ENCODE data around the gene PELI1. TPM values are rescaled to one million over a fixed set of nuclear protein-coding genes. Genes with fewer than 3 reads are reported as not detected.

Gene PELI1
- polyA plus RNA-seq, 1 donor from 2014 or later = 34.9 TPM

GRCh38 chr2:64120928-64121327 lies 23.3 kb downstream of the PELI1 start:
- Histone ChIP-seq H3K27ac (ENCODE audit: low read length) (no peak overlapping the region), H3K9me2 (ENCODE audit: insufficient read depth, low read length) (no peaks in the 10 kb centered on the region), H2AFZ (ENCODE audit: low read depth, low read length) (no peak overlapping the region), H3K79me2 (replicated peaks; ENCODE audit: insufficient read depth, low read length) (peaks cover 52% of the 10 kb centered on the region), H3K9ac (ENCODE audit: low read length) (no peak overlapping the region), H4K20me1 (ENCODE audit: insufficient read depth) (no peaks in the 10 kb centered on the region), H3K27me3 (ENCODE audit: insufficient read depth, low read depth, low read length) (no peaks in the 10 kb centered on the region), H3K4me3 (ENCODE audit: low read length) (no peak overlapping the region), H3K36me3 (ENCODE audit: insufficient read depth, low read length) (no peaks in the 10 kb centered on the region), H3K9me3 (ENCODE audit: low read length) (no peaks in the 10 kb centered on the region), H3F3A (ENCODE audit: insufficient read depth, low read length, poor library complexity, severe bottlenecking) (no peaks in the 10 kb centered on the region), H3K4me2 (ENCODE audit: low read length) (no peak overlapping the region)
- TF ChIP-seq MXI1 (conservative IDR thresholded peaks at IDR 0.05; ENCODE audit: poor library complexity, severe bottlenecking) = no peak
- TF ChIP-seq CTCF (IDR thresholded peaks at IDR 0.05; ENCODE audit: poor library complexity, severe bottlenecking) = no peak
- no peak for TF ChIP-seq POLR2AphosphoS5 (IDR thresholded peaks at IDR 0.05)
- no peak for TF ChIP-seq EP300 (conservative IDR thresholded peaks at IDR 0.05; ENCODE audit: poor library complexity, severe bottlenecking)
- TF ChIP-seq TAF1 (IDR thresholded peaks at IDR 0.05; ENCODE audit: low read depth) = no peak
- TF ChIP-seq EZH2 (IDR thresholded peaks at IDR 0.05; ENCODE audit: borderline replicate concordance, insufficient read depth, low read length, poor library complexity, severe bottlenecking) = no peak
- no peak for TF ChIP-seq SMC3 (conservative IDR thresholded peaks at IDR 0.05; ENCODE audit: poor library complexity)
- TF ChIP-seq, protein P1, sequence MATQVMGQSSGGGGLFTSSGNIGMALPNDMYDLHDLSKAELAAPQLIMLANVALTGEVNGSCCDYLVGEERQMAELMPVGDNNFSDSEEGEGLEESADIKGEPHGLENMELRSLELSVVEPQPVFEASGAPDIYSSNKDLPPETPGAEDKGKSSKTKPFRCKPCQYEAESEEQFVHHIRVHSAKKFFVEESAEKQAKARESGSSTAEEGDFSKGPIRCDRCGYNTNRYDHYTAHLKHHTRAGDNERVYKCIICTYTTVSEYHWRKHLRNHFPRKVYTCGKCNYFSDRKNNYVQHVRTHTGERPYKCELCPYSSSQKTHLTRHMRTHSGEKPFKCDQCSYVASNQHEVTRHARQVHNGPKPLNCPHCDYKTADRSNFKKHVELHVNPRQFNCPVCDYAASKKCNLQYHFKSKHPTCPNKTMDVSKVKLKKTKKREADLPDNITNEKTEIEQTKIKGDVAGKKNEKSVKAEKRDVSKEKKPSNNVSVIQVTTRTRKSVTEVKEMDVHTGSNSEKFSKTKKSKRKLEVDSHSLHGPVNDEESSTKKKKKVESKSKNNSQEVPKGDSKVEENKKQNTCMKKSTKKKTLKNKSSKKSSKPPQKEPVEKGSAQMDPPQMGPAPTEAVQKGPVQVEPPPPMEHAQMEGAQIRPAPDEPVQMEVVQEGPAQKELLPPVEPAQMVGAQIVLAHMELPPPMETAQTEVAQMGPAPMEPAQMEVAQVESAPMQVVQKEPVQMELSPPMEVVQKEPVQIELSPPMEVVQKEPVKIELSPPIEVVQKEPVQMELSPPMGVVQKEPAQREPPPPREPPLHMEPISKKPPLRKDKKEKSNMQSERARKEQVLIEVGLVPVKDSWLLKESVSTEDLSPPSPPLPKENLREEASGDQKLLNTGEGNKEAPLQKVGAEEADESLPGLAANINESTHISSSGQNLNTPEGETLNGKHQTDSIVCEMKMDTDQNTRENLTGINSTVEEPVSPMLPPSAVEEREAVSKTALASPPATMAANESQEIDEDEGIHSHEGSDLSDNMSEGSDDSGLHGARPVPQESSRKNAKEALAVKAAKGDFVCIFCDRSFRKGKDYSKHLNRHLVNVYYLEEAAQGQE (IDR thresholded peaks at IDR 0.05; ENCODE audit: borderline replicate concordance) = no peak
- no peak for TF ChIP-seq RAD21 (conservative IDR thresholded peaks at IDR 0.05)

DNA sequence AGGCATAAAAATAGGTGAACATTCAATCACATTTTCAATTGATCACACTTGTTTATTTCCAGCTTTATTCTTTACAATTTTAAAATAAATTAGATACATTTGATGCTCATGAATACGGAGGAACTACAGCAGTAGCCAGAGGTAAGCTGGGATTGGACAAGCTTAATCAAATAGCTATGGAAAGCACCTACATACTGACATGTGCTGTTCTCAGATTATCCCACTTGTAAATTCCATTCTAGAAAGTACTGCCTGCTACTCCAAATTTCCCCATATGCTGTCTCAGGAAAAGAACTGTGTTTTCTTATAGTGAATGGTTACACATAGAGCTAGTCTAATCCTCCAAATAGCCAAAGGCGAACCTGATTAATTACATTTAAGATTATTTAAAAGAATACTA lies 24.2 kb downstream of the PELI1 start:
- no peak overlapping the region for H3K4me2 ChIP-seq (ENCODE audit: low read length)
- no peak overlapping the region for H3K4me3 ChIP-seq (ENCODE audit: low read length)

More for the DNA sequence above, 24.2 kb downstream of the PELI1 start:
- Histone ChIP-seq H3K27me3 (ENCODE audit: insufficient read depth, low read depth, low read length) (no peaks in the 10 kb centered on the region), H3K9me2 (ENCODE audit: insufficient read depth, low read length) (no peaks in the 10 kb centered on the region), H3K9ac (ENCODE audit: low read length) (no peak overlapping the region), H4K20me1 (ENCODE audit: insufficient read depth) (no peaks in the 10 kb centered on the region), H3K36me3 (ENCODE audit: insufficient read depth, low read length) (no peaks in the 10 kb centered on the region), H3F3A (ENCODE audit: insufficient read depth, low read length, poor library complexity, severe bottlenecking) (no peaks in the 10 kb centered on the region), H3K9me3 (ENCODE audit: low read length) (no peaks in the 10 kb centered on the region), H3K79me2 (replicated peaks; ENCODE audit: insufficient read depth, low read length) (peaks cover 52% of the 10 kb centered on the region), H3K27ac (ENCODE audit: low read length) (no peak overlapping the region), H2AFZ (ENCODE audit: low read depth, low read length) (no peak overlapping the region)
- TF ChIP-seq EZH2 (IDR thresholded peaks at IDR 0.05; ENCODE audit: borderline replicate concordance, insufficient read depth, low read length, poor library complexity, severe bottlenecking) (no peak), TAF1 (IDR thresholded peaks at IDR 0.05; ENCODE audit: low read depth) (no peak), CTCF (IDR thresholded peaks at IDR 0.05; ENCODE audit: poor library complexity, severe bottlenecking) (no peak), SMC3 (conservative IDR thresholded peaks at IDR 0.05; ENCODE audit: poor library complexity) (no peak), EP300 (conservative IDR thresholded peaks at IDR 0.05; ENCODE audit: poor library complexity, severe bottlenecking) (no peak), RAD21 (conservative IDR thresholded peaks at IDR 0.05) (no peak), POLR2AphosphoS5 (IDR thresholded peaks at IDR 0.05) (no peak), MXI1 (conservative IDR thresholded peaks at IDR 0.05; ENCODE audit: poor library complexity, severe bottlenecking) (no peak)
- TF ChIP-seq, protein P1 (IDR thresholded peaks at IDR 0.05; ENCODE audit: borderline replicate concordance) = no peak

All from neural cell (in vitro differentiated cells).